ENCODE measurements around the gene DCDC2C.

DNA sequence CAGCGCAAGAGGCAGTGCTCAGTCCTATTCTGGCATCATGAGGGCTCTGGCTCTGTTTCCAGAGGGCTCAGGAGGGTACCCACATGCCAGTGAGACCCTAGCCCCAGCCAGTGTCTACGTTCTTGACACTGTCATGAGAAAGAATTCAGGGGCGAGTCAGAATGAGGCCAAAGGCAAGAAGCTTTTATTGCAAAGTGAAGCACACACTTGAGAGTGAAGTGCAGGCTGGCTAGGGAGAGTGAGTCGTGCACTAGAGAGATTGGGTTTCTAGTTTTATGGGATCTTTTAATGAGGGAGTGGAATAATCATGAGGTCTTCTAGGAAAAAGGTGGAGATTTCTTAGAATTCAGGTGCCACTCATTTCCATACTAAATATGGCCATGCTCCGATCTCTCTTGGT lies 164.1 kb downstream of the DCDC2C start:
- TF ChIP-seq EZH2 (IDR thresholded peaks at IDR 0.05; ENCODE audit: low read depth): no peak
- TF ChIP-seq, protein P1, sequence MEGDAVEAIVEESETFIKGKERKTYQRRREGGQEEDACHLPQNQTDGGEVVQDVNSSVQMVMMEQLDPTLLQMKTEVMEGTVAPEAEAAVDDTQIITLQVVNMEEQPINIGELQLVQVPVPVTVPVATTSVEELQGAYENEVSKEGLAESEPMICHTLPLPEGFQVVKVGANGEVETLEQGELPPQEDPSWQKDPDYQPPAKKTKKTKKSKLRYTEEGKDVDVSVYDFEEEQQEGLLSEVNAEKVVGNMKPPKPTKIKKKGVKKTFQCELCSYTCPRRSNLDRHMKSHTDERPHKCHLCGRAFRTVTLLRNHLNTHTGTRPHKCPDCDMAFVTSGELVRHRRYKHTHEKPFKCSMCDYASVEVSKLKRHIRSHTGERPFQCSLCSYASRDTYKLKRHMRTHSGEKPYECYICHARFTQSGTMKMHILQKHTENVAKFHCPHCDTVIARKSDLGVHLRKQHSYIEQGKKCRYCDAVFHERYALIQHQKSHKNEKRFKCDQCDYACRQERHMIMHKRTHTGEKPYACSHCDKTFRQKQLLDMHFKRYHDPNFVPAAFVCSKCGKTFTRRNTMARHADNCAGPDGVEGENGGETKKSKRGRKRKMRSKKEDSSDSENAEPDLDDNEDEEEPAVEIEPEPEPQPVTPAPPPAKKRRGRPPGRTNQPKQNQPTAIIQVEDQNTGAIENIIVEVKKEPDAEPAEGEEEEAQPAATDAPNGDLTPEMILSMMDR (conservative IDR thresholded peaks at IDR 0.05): no peak

All from PC-9 (cell line).